Neural progenitor cell (in vitro differentiated cells): ENCODE measurements around the gene MFSD6L. TPM values are rescaled to one million over a fixed set of nuclear protein-coding genes. Genes with fewer than 3 reads are reported as not detected.

ENCODE experiments used
- DNase-seq: peaks from one replicate; pipeline ENCODE4 v3.0.0-alpha.2; 2016; ENCODE audit warnings: low spot score
- H2AFZ ChIP-seq: fragments of 200-600 bp; sonication (generic); replicated peaks from 2 replicates; pipeline ENCODE4 v1.6.1; 2016; ENCODE audit warnings: antibody characterized with exemption
- H3F3A ChIP-seq: fragments of 200-600 bp; sonication (generic); 2 replicates; pipeline ENCODE4 v1.6.1; 2016; ENCODE audit warnings: antibody characterized with exemption, low read depth
- H3K27ac ChIP-seq: fragments of 200-600 bp; sonication (generic); 2 replicates; pipeline ENCODE4 v1.5.1; 2016; ENCODE audit warnings: mild to moderate bottlenecking
- H3K27me3 ChIP-seq: fragments of 200-600 bp; sonication (generic); 2 replicates; pipeline ENCODE4 v1.6.1; 2016; ENCODE audit warnings: mild to moderate bottlenecking, moderate library complexity
- H3K36me3 ChIP-seq: fragments of 200-600 bp; sonication (generic); 2 replicates; pipeline ENCODE4 v1.5.1; 2016
- H3K4me1 ChIP-seq: fragments of 200-600 bp; sonication (generic); 2 replicates; pipeline ENCODE4 v1.6.1; 2016; ENCODE audit warnings: mixed run types
- H3K4me2 ChIP-seq: fragments of 200-600 bp; sonication (generic); 2 replicates; pipeline ENCODE4 v1.6.1; 2016
- H3K4me3 ChIP-seq: fragments of 200-600 bp; sonication (generic); 2 replicates; pipeline ENCODE4 v1.5.1; 2016
- H3K79me2 ChIP-seq: fragments of 200-600 bp; sonication (generic); 2 replicates; pipeline ENCODE4 v1.6.1; 2016; ENCODE audit warnings: low read depth
- H3K9ac ChIP-seq: fragments of 200-600 bp; sonication (generic); 2 replicates; pipeline ENCODE4 v1.6.1; 2016
- H3K9me3 ChIP-seq: fragments of 200-600 bp; sonication (generic); 2 replicates; pipeline ENCODE4 v1.5.1; 2016; ENCODE audit warnings: low read depth
- H4K20me1 ChIP-seq: fragments of 200-600 bp; sonication (generic); 2 replicates; pipeline ENCODE4 v1.6.1; 2016; ENCODE audit warnings: low read depth
- H3K27ac Mint-ChIP-seq: 3 replicates; pipeline ENCODE4 v1.8.0; 2021; ENCODE audit warnings: mixed read lengths
- H3K27me3 Mint-ChIP-seq: 2 replicates; pipeline ENCODE4 v1.8.0; 2022; ENCODE audit warnings: low read depth, mild to moderate bottlenecking, inconsistent platforms, moderate library complexity, mixed read lengths; ENCODE audit not compliant: insufficient read depth
- H3K36me3 Mint-ChIP-seq: 3 replicates; pipeline ENCODE4 v1.8.0; 2021; ENCODE audit warnings: mixed read lengths
- H3K4me1 Mint-ChIP-seq: 3 replicates; pipeline ENCODE4 v1.8.0; 2021; ENCODE audit warnings: mixed read lengths
- H3K4me3 Mint-ChIP-seq: 3 replicates; pipeline ENCODE4 v1.8.0; 2021; ENCODE audit warnings: mild to moderate bottlenecking, moderate library complexity, mixed read lengths
- H3K9me3 Mint-ChIP-seq: 3 replicates; pipeline ENCODE4 v1.8.0; 2020; ENCODE audit warnings: mixed read lengths
- EZH2 ChIP-seq: fragments of 200-600 bp; sonication (generic); IDR thresholded peaks from 2 replicates; pipeline ENCODE4 v1.6.1; 2017; ENCODE audit warnings: antibody characterized with exemption, mild to moderate bottlenecking, moderate library complexity
- EZH2phosphoT487 ChIP-seq: fragments of 200-600 bp; sonication (generic); IDR thresholded peaks from 2 replicates; pipeline ENCODE4 v1.6.1; 2017; ENCODE audit warnings: antibody characterized with exemption
- total RNA-seq: library from RNA; depleted of rRNA; stranded (reverse); fragments of >200 nt; gene quantifications from 2 replicates; pipeline ENCODE4 v1.2.3, GENCODE V29; 2015; ENCODE audit warnings: low replicate concordance
- TF ChIP-seq, protein P1 (sequence below): fragments of 200-600 bp; sonication (generic); IDR thresholded peaks from 2 replicates; pipeline ENCODE4 v1.5.1; 2017; ENCODE audit warnings: antibody characterized with exemption, mild to moderate bottlenecking

Gene MFSD6L
- total RNA-seq, 1 donor from 2014 or later = not detected

DNA sequence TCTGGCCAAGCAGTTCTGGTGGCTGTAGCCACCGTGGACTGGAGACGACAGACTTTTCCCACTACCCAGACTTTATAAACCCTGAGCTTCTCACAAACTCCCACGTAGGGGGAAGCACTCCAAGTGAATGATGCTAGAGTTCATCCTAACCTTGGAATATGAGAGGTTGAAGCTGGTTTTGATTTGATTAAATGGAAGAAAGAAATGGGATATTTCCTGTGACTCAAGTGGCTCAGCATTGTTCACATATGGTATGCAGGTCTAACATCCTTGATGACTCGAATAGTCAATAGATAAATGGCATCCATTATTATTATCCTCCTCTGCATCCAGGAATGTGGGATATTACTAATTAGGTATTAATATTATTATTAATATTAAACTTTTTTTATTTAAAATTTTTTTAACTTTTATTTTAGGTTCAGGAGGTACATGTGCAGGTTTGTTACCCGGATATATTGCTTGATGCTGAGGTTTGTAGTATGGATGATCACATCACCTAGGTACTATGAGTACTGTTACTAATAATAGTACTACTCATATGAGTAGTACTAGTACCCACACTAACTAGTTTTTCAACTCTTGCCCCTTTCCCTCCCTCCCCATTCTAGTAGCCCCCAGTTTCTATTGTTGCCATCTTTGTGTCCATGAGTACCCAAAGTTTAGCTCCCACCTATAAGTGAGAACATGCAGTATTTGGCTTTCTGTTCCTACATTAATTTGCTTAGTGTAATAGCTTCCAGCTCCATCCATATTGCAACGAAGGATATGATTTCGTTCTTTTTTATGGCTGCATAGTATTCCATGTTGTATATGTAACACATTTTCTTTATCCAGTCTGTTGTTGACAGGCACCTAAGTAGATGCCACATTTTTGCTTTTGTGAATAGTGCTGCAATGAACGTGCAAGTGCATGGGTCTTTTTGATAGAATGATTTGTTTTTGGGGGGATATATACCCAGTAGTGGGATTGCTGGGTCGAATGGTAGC is 45.4 kb upstream of the MFSD6L start:
- no peak overlapping the region for H3K27ac ChIP-seq
- H3K4me2 ChIP-seq = no peak overlapping the region
- H3K9me3 ChIP-seq = no peaks in the 10 kb centered on the region
- DNase-seq = no peak
- no peaks in the 10 kb centered on the region for H3F3A ChIP-seq
- Mint-ChIP-seq H3K9me3 (peaks cover 2% of the 10 kb centered on the region), H3K36me3 (no peaks in the 10 kb centered on the region), H3K4me3 (no peak overlapping the region), H3K27me3 (peaks cover 2% of the 10 kb centered on the region), H3K27ac (no peak overlapping the region), H3K4me1 (peaks cover 3% of the 10 kb centered on the region)
- H3K79me2 ChIP-seq = no peaks in the 10 kb centered on the region
- TF ChIP-seq, protein P1, sequence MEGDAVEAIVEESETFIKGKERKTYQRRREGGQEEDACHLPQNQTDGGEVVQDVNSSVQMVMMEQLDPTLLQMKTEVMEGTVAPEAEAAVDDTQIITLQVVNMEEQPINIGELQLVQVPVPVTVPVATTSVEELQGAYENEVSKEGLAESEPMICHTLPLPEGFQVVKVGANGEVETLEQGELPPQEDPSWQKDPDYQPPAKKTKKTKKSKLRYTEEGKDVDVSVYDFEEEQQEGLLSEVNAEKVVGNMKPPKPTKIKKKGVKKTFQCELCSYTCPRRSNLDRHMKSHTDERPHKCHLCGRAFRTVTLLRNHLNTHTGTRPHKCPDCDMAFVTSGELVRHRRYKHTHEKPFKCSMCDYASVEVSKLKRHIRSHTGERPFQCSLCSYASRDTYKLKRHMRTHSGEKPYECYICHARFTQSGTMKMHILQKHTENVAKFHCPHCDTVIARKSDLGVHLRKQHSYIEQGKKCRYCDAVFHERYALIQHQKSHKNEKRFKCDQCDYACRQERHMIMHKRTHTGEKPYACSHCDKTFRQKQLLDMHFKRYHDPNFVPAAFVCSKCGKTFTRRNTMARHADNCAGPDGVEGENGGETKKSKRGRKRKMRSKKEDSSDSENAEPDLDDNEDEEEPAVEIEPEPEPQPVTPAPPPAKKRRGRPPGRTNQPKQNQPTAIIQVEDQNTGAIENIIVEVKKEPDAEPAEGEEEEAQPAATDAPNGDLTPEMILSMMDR = no peak
- TF ChIP-seq EZH2phosphoT487 (no peak), EZH2 (no peak)
- H3K4me1 ChIP-seq = no peaks in the 10 kb centered on the region
- H3K27me3 ChIP-seq = no peaks in the 10 kb centered on the region
- H4K20me1 ChIP-seq = no peaks in the 10 kb centered on the region
- H3K4me3 ChIP-seq = no peak overlapping the region
- no peak overlapping the region for H2AFZ ChIP-seq
- H3K36me3 ChIP-seq = no peaks in the 10 kb centered on the region
- no peak overlapping the region for H3K9ac ChIP-seq

DNA sequence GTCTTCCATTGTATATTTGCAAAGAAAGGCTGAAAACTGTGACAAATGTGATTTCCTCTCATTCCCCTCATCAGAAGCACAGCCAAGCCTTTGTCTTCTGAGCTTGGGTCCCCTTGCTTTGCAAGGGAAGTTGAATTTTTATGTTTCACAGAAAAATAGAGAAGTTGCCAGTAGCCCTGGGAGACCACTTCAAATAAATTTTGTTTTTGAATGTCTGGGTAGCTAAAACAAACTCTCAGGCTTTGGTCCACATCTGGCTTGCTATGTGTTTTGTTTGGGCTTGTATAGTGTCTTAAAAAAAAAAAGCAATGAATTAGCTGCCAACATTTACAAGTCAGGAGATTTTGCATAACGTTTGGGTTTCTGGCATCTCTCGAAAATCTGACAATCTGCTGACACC is 44.2 kb upstream of the MFSD6L start:
- H3K79me2 ChIP-seq = no peaks in the 10 kb centered on the region
- Mint-ChIP-seq H3K9me3 (peaks cover 2% of the 10 kb centered on the region), H3K36me3 (no peaks in the 10 kb centered on the region), H3K4me3 (no peak overlapping the region), H3K27me3 (peaks cover 2% of the 10 kb centered on the region), H3K4me1 (peaks cover 3% of the 10 kb centered on the region), H3K27ac (no peak overlapping the region)
- H3K9ac ChIP-seq = no peak overlapping the region
- H3K4me2 ChIP-seq = no peak overlapping the region
- H3K36me3 ChIP-seq = no peaks in the 10 kb centered on the region
- no peaks in the 10 kb centered on the region for H4K20me1 ChIP-seq
- no peaks in the 10 kb centered on the region for H3K4me1 ChIP-seq
- no peaks in the 10 kb centered on the region for H3K27me3 ChIP-seq
- H2AFZ ChIP-seq = no peak overlapping the region
- no peak overlapping the region for H3K4me3 ChIP-seq
- no peak for DNase-seq
- TF ChIP-seq EZH2 (no peak), EZH2phosphoT487 (no peak)
- TF ChIP-seq, protein P1 = no peak
- no peak overlapping the region for H3K27ac ChIP-seq
- no peaks in the 10 kb centered on the region for H3F3A ChIP-seq
- H3K9me3 ChIP-seq = no peaks in the 10 kb centered on the region

DNA sequence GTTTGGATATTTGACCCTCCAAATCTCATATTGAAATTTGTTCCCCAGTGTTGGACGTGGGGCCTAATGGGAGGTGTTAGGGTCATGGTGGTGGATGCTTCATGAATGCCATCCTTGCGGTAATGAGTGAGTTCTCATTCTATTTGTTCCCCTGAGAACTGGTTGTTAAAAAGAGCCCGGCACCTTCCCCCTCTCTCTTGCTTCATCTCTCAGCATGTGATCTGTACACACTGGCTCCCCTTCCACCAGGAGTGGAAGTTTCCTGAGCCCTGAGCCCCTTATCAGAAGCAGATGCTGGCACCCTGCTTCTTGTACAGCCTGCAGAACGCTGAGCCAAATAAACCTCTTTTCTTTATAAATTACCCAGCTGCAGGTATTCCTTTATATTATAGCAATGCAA is 42.7 kb upstream of the MFSD6L start:
- no peak overlapping the region for H3K4me3 Mint-ChIP-seq
- H3K9me3 Mint-ChIP-seq = peaks cover 2% of the 10 kb centered on the region
- no peak overlapping the region for H3K4me3 ChIP-seq
- H3K36me3 ChIP-seq = no peaks in the 10 kb centered on the region
- no peaks in the 10 kb centered on the region for H4K20me1 ChIP-seq
- H3K4me1 Mint-ChIP-seq = peaks cover 6% of the 10 kb centered on the region
- no peaks in the 10 kb centered on the region for H3K27me3 ChIP-seq
- TF ChIP-seq EZH2phosphoT487 (no peak), EZH2 (no peak)
- TF ChIP-seq, protein P1 = no peak
- no peak overlapping the region for H2AFZ ChIP-seq
- no peak overlapping the region for H3K4me2 ChIP-seq
- no peaks in the 10 kb centered on the region for H3F3A ChIP-seq
- H3K9ac ChIP-seq = no peak overlapping the region
- H3K79me2 ChIP-seq = no peaks in the 10 kb centered on the region
- peaks cover 2% of the 10 kb centered on the region for H3K27me3 Mint-ChIP-seq
- H3K27ac ChIP-seq = no peak overlapping the region
- H3K36me3 Mint-ChIP-seq = no peaks in the 10 kb centered on the region
- no peaks in the 10 kb centered on the region for H3K9me3 ChIP-seq
- H3K27ac Mint-ChIP-seq = no peak overlapping the region
- no peaks in the 10 kb centered on the region for H3K4me1 ChIP-seq
- DNase-seq = no peak
